ENCODE results near the gene SYT7. TPM values are rescaled to one million over a fixed set of nuclear protein-coding genes. Genes with fewer than 3 reads are reported as not detected.

The SYT7 gene, protein sequence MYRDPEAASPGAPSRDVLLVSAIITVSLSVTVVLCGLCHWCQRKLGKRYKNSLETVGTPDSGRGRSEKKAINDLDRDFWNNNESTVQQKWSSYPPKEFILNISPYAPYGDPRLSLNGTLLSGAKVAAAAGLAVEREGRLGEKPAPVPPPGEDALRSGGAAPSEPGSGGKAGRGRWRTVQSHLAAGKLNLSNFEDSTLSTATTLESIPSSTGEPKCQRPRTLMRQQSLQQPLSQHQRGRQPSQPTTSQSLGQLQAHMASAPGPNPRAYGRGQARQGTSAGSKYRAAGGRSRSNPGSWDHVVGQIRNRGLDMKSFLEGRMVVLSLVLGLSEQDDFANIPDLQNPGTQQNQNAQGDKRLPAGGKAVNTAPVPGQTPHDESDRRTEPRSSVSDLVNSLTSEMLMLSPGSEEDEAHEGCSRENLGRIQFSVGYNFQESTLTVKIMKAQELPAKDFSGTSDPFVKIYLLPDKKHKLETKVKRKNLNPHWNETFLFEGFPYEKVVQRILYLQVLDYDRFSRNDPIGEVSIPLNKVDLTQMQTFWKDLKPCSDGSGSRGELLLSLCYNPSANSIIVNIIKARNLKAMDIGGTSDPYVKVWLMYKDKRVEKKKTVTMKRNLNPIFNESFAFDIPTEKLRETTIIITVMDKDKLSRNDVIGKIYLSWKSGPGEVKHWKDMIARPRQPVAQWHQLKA
- total RNA-seq = 0.30 and 0.67 TPM in 2 replicates

DNA sequence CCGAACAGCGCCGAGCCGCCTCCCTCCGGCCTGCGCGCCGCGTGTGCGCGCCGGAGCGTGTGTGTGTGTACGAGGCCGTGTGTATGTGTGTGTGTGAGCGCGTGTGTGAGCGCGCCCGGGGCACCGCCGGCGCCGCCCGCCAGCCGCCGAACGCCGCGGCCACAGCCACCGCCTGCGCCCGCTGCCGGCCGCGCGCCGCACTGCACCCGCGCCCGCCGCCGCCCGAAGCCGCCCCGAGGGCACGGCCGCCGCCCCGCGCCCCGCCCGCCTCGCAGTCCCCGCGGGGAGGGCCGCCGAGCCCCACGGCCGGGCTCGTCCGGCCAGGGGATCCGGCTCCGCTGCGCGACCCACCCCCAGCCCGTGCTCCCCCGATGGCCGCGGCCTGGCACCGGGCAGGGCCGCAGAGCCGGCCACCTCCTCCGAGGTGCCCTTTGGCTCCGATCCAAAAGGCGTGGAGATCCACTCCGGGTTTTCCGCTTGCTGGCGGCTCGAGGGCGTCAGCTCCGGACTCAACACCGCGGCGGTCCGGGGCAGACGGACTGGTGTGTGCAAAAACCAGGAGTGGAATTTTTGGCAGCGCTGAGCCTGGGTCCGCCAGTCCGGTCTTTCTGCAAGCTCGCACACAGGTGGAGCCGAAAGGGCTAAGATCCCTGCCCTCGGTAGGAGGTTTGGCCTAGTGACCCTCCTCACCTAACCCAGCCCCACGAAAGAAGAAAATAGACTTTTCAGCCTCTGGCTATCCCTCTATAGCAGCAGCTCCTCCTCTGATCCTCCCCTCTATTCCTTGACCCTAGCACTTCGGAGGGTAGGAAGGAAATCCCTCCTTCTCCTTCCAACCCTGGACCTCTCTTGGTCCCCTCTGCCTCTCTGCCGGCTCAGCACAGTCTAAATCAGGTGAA lies at the start of gene SYT7:
Gene SYT7, minus strand, starts transcription at position 47 of the 899 bp plus-strand sequence. CDS start 256 bp downstream, outside the sequence.

DNA sequence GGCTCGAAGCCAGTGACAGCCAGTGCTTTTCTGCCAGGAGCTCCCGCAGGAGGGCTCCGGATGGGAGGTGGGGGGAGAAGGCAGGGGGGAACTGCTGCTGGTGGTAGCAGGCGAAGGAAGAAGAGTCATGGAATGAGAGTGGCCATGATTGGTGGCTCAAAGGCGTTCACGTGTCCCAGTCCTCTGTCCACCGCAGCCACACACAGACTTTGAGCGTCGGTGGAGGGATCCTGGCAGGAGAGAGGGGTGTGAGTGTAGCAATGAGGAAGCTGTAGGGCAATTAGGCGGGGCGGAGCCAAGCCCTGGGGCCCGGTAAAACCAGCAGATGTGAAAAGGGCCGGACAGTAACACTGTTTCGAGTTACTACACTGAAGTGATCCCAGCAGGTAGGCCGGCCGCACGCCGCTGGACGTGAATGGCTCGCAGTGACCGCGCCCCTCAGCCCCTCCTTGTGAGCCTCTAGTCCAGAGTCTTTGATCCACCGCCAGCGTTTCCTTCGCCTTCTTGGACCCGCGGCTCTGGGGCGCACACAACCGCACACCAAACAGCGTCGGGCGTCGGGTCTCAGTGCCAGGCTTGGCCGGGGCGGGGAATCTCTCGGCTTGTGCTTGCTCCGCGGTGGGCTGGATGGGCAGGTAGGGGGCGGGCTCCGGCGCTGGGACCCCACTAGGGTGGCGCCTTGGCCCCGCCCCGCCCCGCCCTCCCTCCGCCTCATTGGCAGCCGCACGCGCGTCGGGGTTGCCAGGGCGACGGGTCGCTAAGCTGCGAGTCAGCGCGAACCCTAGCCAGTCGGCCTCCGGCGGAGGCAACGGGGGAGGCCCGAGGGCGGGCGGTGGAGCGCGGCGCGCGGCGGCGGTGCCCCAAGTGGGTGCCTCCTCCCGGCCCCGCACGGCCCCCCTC lies 72.7 kb downstream of the SYT7 start, which contains the start of gene LRRC10B:
Gene LRRC10B, plus strand, starts transcription at position 788 of the 900 bp plus-strand sequence. CDS start 250 bp downstream, outside the sequence.

Other genes starting within 250 kb of the SYT7 start
- gene DDB1, start 248.0 kb downstream of the SYT7 start, total RNA-seq = 223 and 239 TPM in 2 replicates
- gene TKFC, start 247.8 kb downstream of the SYT7 start, total RNA-seq = 23.7 and 38.7 TPM in 2 replicates
- 44.2 and 58.7 TPM in 2 replicates for gene CYB561A3, start 219.2 kb downstream of the SYT7 start, total RNA-seq
- 18.4 and 19.5 TPM in 2 replicates for gene TMEM138, start 218.7 kb downstream of the SYT7 start, total RNA-seq
- gene TMEM216, start 188.5 kb downstream of the SYT7 start, total RNA-seq = 11.4 and 16.6 TPM in 2 replicates
- gene CPSF7, start 151.1 kb downstream of the SYT7 start, total RNA-seq = 31.5 and 34.0 TPM in 2 replicates
- gene SDHAF2, start 151.0 kb downstream of the SYT7 start, total RNA-seq = 33.3 and 40.7 TPM in 2 replicates
- gene LRRC10B, start 72.3 kb downstream of the SYT7 start, total RNA-seq = not detected in 2 replicates
- 1.8 and 2.0 TPM in 2 replicates for gene DAGLA, start 99.3 kb upstream of the SYT7 start, total RNA-seq
- 3.3 and 3.5 TPM in 2 replicates for gene MYRF, start 171.6 kb upstream of the SYT7 start, total RNA-seq
- 62.5 and 77.2 TPM in 2 replicates for gene TMEM258, start 211.5 kb upstream of the SYT7 start, total RNA-seq
- gene FEN1, start 211.8 kb upstream of the SYT7 start, total RNA-seq = 42.9 and 47.1 TPM in 2 replicates
- gene FADS1, start 235.9 kb upstream of the SYT7 start, total RNA-seq = 171 and 182 TPM in 2 replicates
- gene FADS2, start 247.2 kb upstream of the SYT7 start, total RNA-seq = 953 and 987 TPM in 2 replicates